Measurements from ENCODE around the gene PARVB.

Gene PARVB

GRCh38 chr22:44218071-44218470, 194.0 kb downstream of the PARVB start:
- DNase-seq (ENCODE audit: low read depth in 2 of 2): no peak

- no peak for DNase-seq (ENCODE audit: low read depth in 2 of 2)
These were observed 195.2 kb downstream of the PARVB start for GRCh38 chr22:44219101-44219870.

GRCh38 chr22:44220727-44221680, 196.9 kb downstream of the PARVB start:
- no peak for DNase-seq (ENCODE audit: low read depth in 2 of 2)

- DNase-seq (ENCODE audit: low read depth in 2 of 2): no peak
These were observed 197.8 kb downstream of the PARVB start for GRCh38 chr22:44221710-44222475.

All from stimulated activated CD4-positive, alpha-beta T cell treated with anti-CD3 and anti-CD28 coated beads, Interleukin-1b, Interleukin-23, amount 100 ng/mL, for 1 hour (primary cell).